Esophagus muscularis mucosa (tissue), 4 donors: ENCODE measurements around the gene COL12A1. TPM values are rescaled to one million over a fixed set of nuclear protein-coding genes. Genes with fewer than 3 reads are reported as not detected.

ENCODE experiments used
- DNase-seq: peaks from one replicate; pipeline ENCODE4 v3.0.0-alpha.2; 2017; ENCODE audit errors: extremely low spot score
- H3K27ac ChIP-seq, 4 donors: fragments of 200-600 bp; sonication (generic); replicated peaks in 1 of 4; 1 replicate in 3 of 4; 2 replicates in 1 of 4; pipeline ENCODE4 v1.5.1; 2016 to 2019; ENCODE audit warnings: mild to moderate bottlenecking in 1 of 4
- H3K27me3 ChIP-seq, 4 donors: fragments of 200-600 bp; sonication (generic); one replicate each; pipeline versions ENCODE4 v1.5.1 to v1.6.0; 2016 to 2019
- H3K36me3 ChIP-seq, 4 donors: fragments of 200-600 bp; sonication (generic); one replicate each; pipeline ENCODE4 v1.5.1; 2016 to 2019
- H3K4me1 ChIP-seq, 4 donors: fragments of 200-600 bp; sonication (generic); one replicate each; pipeline ENCODE4 v1.5.1; 2016 to 2019
- H3K4me3 ChIP-seq, 4 donors: fragments of 200-600 bp; sonication (generic); 1 replicate in 2 of 4; 2 replicates in 2 of 4; pipeline ENCODE4 v1.5.1; 2016 to 2019; ENCODE audit warnings: mild to moderate bottlenecking in 4 of 4, moderate library complexity in 1 of 4
- H3K9me3 ChIP-seq, 4 donors: fragments of 200-600 bp; sonication (generic); 1 replicate in 3 of 4; 2 replicates in 1 of 4; pipeline ENCODE4 v1.5.1; 2016 to 2019
- EP300 ChIP-seq: sonication (generic); formaldehyde crosslinking; IDR thresholded peaks from one replicate; pipeline ENCODE4 v1.6.1; 2017; ENCODE audit warnings: antibody characterized with exemption
- POLR2A ChIP-seq: fragments of 450-650 bp; IDR thresholded peaks from one replicate; pipeline ENCODE4 v1.6.1; 2017; ENCODE audit warnings: antibody characterized with exemption, moderate library complexity, mild to moderate bottlenecking, low read depth
- POLR2AphosphoS5 ChIP-seq, 2 donors: sonication (generic); formaldehyde crosslinking; IDR thresholded peaks; one replicate each; pipeline ENCODE4 v1.6.1; 2017; ENCODE audit warnings: antibody characterized with exemption in 2 of 2
- WGBS: methylation state at CpG from one replicate; pipeline ENCODE4 v1.1.5; 2018; 5-methylcytosine and 5-hydroxymethylcytosine counted together
- intact Hi-C: fragments of 100-400 bp; cut with DNase I; formaldehyde crosslinking; loops from one replicate; pipeline ENCODE4 v1.15.1; 2023
- total RNA-seq, 4 donors: library from RNA; depleted of rRNA; stranded (reverse); fragments of >200 nt; gene quantifications; one replicate each; pipeline versions ENCODE4 v1.1.0 to v1.2.1, GENCODE V29; 2016
- TF ChIP-seq, protein P1 (sequence below), 3 experiments: fragments of 200-600 bp in 2 of 3; fragments of 450-650 bp in 1 of 3; sonication (generic) in 2 of 3; IDR thresholded peaks; one replicate each; pipeline ENCODE4 v1.5.1; 2017 to 2019; ENCODE audit warnings: antibody characterized with exemption in 3 of 3, mild to moderate bottlenecking in 2 of 3, moderate library complexity in 1 of 3

Gene COL12A1
- total RNA-seq, 4 donors from 2014 or later = 309 to 477 (median 376) TPM

DNA sequence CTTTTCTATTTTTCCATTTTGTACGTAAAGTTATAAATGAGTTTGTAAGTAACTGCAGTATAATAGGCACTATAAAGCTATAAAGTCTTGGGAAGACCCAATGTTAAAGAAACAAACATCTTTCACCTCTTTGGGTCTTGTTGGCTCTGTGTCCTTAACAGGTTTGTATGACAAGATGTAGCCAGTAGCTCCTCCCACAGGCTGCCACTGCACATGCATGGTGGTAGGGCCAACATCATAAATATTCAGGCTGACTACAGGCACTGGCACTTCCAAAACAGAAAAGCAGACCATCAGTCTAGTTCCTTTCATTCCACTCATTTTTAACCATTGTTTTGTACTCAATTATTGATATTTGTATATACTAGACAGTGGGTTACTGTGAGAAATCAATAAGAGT is 59.9 kb downstream of the COL12A1 start:
- H3K27me3 ChIP-seq = no peaks in the 10 kb centered on the region
- H3K9me3 ChIP-seq = no peaks in the 10 kb centered on the region
- H3K27ac ChIP-seq = no peak overlapping the region
- TF ChIP-seq, protein P1, sequence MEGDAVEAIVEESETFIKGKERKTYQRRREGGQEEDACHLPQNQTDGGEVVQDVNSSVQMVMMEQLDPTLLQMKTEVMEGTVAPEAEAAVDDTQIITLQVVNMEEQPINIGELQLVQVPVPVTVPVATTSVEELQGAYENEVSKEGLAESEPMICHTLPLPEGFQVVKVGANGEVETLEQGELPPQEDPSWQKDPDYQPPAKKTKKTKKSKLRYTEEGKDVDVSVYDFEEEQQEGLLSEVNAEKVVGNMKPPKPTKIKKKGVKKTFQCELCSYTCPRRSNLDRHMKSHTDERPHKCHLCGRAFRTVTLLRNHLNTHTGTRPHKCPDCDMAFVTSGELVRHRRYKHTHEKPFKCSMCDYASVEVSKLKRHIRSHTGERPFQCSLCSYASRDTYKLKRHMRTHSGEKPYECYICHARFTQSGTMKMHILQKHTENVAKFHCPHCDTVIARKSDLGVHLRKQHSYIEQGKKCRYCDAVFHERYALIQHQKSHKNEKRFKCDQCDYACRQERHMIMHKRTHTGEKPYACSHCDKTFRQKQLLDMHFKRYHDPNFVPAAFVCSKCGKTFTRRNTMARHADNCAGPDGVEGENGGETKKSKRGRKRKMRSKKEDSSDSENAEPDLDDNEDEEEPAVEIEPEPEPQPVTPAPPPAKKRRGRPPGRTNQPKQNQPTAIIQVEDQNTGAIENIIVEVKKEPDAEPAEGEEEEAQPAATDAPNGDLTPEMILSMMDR (IDR thresholded peaks at IDR 0.05) = no peak
- TF ChIP-seq POLR2A = no peak
- H3K4me1 ChIP-seq = peaks cover 0 to 42% (median 32%) of the 10 kb centered on the region in 4 donors
- WGBS = 56% methylated on average over 1 of the region's 1 CpG
- intact Hi-C loops = loop anchor here (5.0 kb wide), 1 partner anchor 36 kb away; no protein-coding TSS in a partner anchor
- peaks cover 0 to 78% (median 20%) of the 10 kb centered on the region in 4 donors for H3K36me3 ChIP-seq
- no peak overlapping the region for H3K4me3 ChIP-seq
- DNase-seq = no peak

DNA sequence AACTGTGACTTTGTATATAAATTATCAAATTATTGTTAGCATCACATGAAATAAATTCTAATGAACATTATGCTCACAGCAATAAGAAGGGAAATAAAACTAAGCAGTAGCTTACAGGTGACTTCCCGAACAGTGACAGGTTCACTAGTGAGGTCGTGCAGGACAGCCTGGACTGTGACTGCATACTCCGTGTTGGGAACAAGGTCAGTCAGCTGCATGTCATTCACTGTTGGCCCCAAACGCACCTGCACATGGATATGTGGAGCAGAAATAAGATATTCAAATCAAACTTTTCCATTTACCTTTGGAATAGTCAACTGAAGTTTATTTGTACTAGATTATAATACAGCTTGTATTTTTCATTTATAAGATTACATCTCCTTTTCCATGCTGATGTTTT is 60.6 kb downstream of the COL12A1 start:
- no peak overlapping the region for H3K27ac ChIP-seq
- H3K9me3 ChIP-seq = no peaks in the 10 kb centered on the region
- no peaks in the 10 kb centered on the region for H3K27me3 ChIP-seq
- intact Hi-C loops = loop anchor here (5.0 kb wide), 1 partner anchor 37 kb away; no protein-coding TSS in a partner anchor
- H3K4me1 ChIP-seq = peaks cover 0 to 35% (median 28%) of the 10 kb centered on the region in 4 donors
- no peak for TF ChIP-seq POLR2A
- no peak for TF ChIP-seq EP300
- TF ChIP-seq, protein P1 (IDR thresholded peaks at IDR 0.05) = no peak
- TF ChIP-seq POLR2AphosphoS5 (IDR thresholded peaks at IDR 0.05) = no peak
- H3K36me3 ChIP-seq = peaks cover 0 to 76% (median 21%) of the 10 kb centered on the region in 4 donors
- H3K4me3 ChIP-seq = no peak overlapping the region
- WGBS = 89% methylated on average over 4 of the region's 4 CpGs
- DNase-seq = no peak

GRCh38 chr6:75144386-75144785 is 61.5 kb downstream of the COL12A1 start:
- Histone ChIP-seq H3K9me3 (no peaks in the 10 kb centered on the region), H3K27me3 (no peaks in the 10 kb centered on the region), H3K4me1 (peaks cover 0 to 29% (median 25%) of the 10 kb centered on the region in 4 donors), H3K36me3 (peaks cover 0 to 77% (median 25%) of the 10 kb centered on the region in 4 donors), H3K4me3 (no peak overlapping the region), H3K27ac (no peak overlapping the region)
- DNase-seq = no peak
- 100% methylated on average over 1 of the region's 1 CpG for WGBS
- intact Hi-C loops = no loop called here
- TF ChIP-seq POLR2AphosphoS5 (IDR thresholded peaks at IDR 0.05) (no peak), EP300 (no peak), POLR2A (no peak)
- TF ChIP-seq, protein P1 (IDR thresholded peaks at IDR 0.05) = no peak

GRCh38 chr6:75143191-75143590 is 62.7 kb downstream of the COL12A1 start:
- Histone ChIP-seq H3K36me3 (peaks cover 0 to 80% (median 30%) of the 10 kb centered on the region in 4 donors), H3K4me1 (peaks cover 0 to 25% (median 20%) of the 10 kb centered on the region in 4 donors)
- TF ChIP-seq EP300 (no peak), POLR2AphosphoS5 (IDR thresholded peaks at IDR 0.05) (no peak), POLR2A (no peak)
- TF ChIP-seq, protein P1 (IDR thresholded peaks at IDR 0.05) = no peak

GRCh38 chr6:75142721-75143120 is 63.1 kb downstream of the COL12A1 start:
- DNase-seq = no peak
- no peaks in the 10 kb centered on the region for H3K9me3 ChIP-seq
- WGBS = 63% methylated on average over 2 of the region's 2 CpGs
- no peak overlapping the region for H3K4me3 ChIP-seq
- peaks cover 3 to 82% (median 33%) of the 10 kb centered on the region in 4 donors for H3K36me3 ChIP-seq
- intact Hi-C loops = no loop called here
- H3K27me3 ChIP-seq = no peaks in the 10 kb centered on the region
- H3K27ac ChIP-seq = peak overlapping the region; percentile 20 to 39 (median 22)
- peaks cover 0 to 20% (median 17%) of the 10 kb centered on the region in 4 donors for H3K4me1 ChIP-seq
- TF ChIP-seq POLR2A = no peak
- TF ChIP-seq, protein P1 (IDR thresholded peaks at IDR 0.05) = no peak
- TF ChIP-seq POLR2AphosphoS5 (IDR thresholded peaks at IDR 0.05) = no peak
- no peak for TF ChIP-seq EP300

More at GRCh38 chr6:75143191-75143590, 62.7 kb downstream of the COL12A1 start:
- intact Hi-C loops = no loop called here
- 43% methylated on average over 3 of the region's 3 CpGs for WGBS
- Histone ChIP-seq H3K4me3 (no peak overlapping the region), H3K27me3 (no peaks in the 10 kb centered on the region), H3K27ac (peak overlapping the region in 2 of 4 donors; percentile 22 to 23), H3K9me3 (no peaks in the 10 kb centered on the region)
- DNase-seq = no peak
